GM12891 (cell line): ENCODE data around the gene PPME1.

Experiments used
- PAX5 ChIP-seq: IDR thresholded peaks from 2 replicates; pipeline ENCODE4 v1.6.1; 2011; ENCODE audit warnings: low read length, moderate library complexity, mild to moderate bottlenecking; ENCODE audit not compliant: insufficient read depth, severe bottlenecking
- POLR2A ChIP-seq: IDR thresholded peaks from 2 replicates; pipeline ENCODE4 v1.6.1; 2011; ENCODE audit warnings: low read depth, low read length, control low read depth
- POLR2AphosphoS5 ChIP-seq: IDR thresholded peaks from 2 replicates; pipeline ENCODE4 v1.6.1; 2011; ENCODE audit warnings: low read depth, low read length, control low read depth
- POU2F2 ChIP-seq: IDR thresholded peaks from 2 replicates; pipeline ENCODE4 v1.6.1; 2011; ENCODE audit warnings: low read depth, mild to moderate bottlenecking, control low read depth, low read length, moderate library complexity
- SPI1 ChIP-seq: IDR thresholded peaks from 2 replicates; pipeline ENCODE4 v1.6.1; 2011; ENCODE audit warnings: low read depth, low read length, control low read depth
- TAF1 ChIP-seq: IDR thresholded peaks from 2 replicates; pipeline ENCODE4 v1.6.1; 2011; ENCODE audit warnings: low read depth, low read length, control low read depth

DNA sequence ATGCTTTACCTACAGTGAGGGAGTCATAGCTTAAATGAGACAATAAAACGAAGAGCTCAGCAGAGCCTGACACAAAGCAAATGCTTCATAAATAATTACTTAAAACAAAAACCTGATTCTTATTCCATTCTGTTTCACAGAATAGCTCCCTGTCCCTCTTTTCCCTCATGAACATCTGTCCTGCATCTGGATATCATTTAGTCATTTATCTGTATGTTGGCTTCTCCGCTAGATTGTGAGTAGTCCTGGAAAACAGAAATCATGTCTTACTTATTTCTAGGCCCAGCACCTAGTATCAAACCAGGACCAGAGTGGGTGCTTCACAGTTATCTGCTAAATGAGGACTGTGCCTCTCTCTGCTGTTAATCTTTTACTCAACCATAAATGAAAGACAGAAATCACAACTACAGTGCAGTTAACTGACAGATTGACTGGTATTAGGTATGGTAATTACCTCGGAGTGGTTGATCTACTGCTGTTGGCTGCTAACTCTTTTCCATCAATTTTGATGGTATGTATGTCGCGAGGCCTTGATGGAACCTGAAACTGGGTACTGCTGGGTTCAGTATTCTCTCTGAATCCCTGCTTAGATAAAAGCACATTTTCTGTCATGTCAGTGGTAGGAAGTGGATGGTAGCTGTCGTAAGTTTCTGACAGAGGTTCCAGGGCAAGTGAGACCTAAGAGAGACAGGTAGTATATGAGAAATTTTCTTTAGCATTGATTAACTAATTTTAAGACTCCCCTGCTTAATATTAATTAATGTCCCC lies 31.8 kb upstream of the PPME1 start:
- TF ChIP-seq POLR2AphosphoS5, result no peak
- no peak for TF ChIP-seq TAF1
- TF ChIP-seq POLR2A, result no peak
- no peak for TF ChIP-seq POU2F2
- TF ChIP-seq SPI1, result no peak
- TF ChIP-seq PAX5, result no peak
